Activated CD8-positive, alpha-beta T cell treated with anti-CD3 and anti-CD28 coated beads, Interleukin-2, amount 10 ng/mL, durations not matched to agents 7 days and 5 days (primary cell): Measurements from ENCODE around the gene DUSP7. TPM values are rescaled to one million over a fixed set of nuclear protein-coding genes. Genes with fewer than 3 reads are reported as not detected.

Source experiments
- ATAC-seq: fragments of 150-1000 bp; cut with Tn5 transposase; one replicate; pipeline ENCODE4 v1.10.0; 2021; ENCODE audit warnings: moderate library complexity
- CTCF ChIA-PET: fragments of 350-600 bp; sonication (Branson Sonifier 250); formaldehyde crosslinking; loops from one replicate; lab custom pipeline; 2021; ENCODE audit warnings: antibody characterized with exemption; lab: Charles Lee
- POLR2A ChIA-PET: fragments of 350-600 bp; sonication (Branson Sonifier 250); formaldehyde crosslinking; loops from one replicate; lab custom pipeline; 2021; ENCODE audit warnings: antibody characterized with exemption; lab: Charles Lee
- DNase-seq: peaks from one replicate; pipeline ENCODE4 v3.0.0-alpha.2; 2020
- H3K27ac Mint-ChIP-seq: one replicate; pipeline ENCODE4 v1.8.0; 2021; ENCODE audit warnings: mild to moderate bottlenecking, mixed read lengths
- H3K27me3 Mint-ChIP-seq: one replicate; pipeline ENCODE4 v1.8.0; 2021; ENCODE audit warnings: low read depth, mixed read lengths
- H3K36me3 Mint-ChIP-seq: one replicate; pipeline ENCODE4 v1.8.0; 2021; ENCODE audit warnings: low read depth, mixed read lengths
- H3K4me1 Mint-ChIP-seq: one replicate; pipeline ENCODE4 v1.8.0; 2021; ENCODE audit warnings: low read depth, mixed read lengths
- H3K4me3 Mint-ChIP-seq: one replicate; pipeline ENCODE4 v1.8.0; 2021; ENCODE audit warnings: mild to moderate bottlenecking, mixed read lengths
- H3K9me3 Mint-ChIP-seq: one replicate; pipeline ENCODE4 v1.8.0; 2022; ENCODE audit warnings: mixed read lengths; ENCODE audit not compliant: insufficient read depth
- total RNA-seq, 2 experiments: library from RNA; stranded (reverse); gene quantifications; one replicate each; pipeline ENCODE4 v1.2.3, GENCODE V29; 2021

DUSP7 gene
- total RNA-seq, 2 experiments from 2014 or later, result 37.4 to 39.1 TPM

GRCh38 chr3:52032702-52033408, 23.5 kb downstream of the DUSP7 start:
- ChIA-PET POLR2A (no interaction called here), CTCF (interaction anchor here (0.8 kb wide), 1 partner anchor 72 kb away, joined by 3 read pairs; no protein-coding TSS in a partner anchor)
- no peaks in the 10 kb centered on the region for H3K4me1 Mint-ChIP-seq
- no peak for ATAC-seq
- no peak overlapping the region for H3K27ac Mint-ChIP-seq
- no peak overlapping the region for H3K4me3 Mint-ChIP-seq
- H3K36me3 Mint-ChIP-seq, result no peaks in the 10 kb centered on the region
- H3K27me3 Mint-ChIP-seq, result no peaks in the 10 kb centered on the region
- DNase-seq, result no peak
- H3K9me3 Mint-ChIP-seq, result no peaks in the 10 kb centered on the region

- ChIA-PET CTCF (interaction anchor here (1.6 kb wide), 1 partner anchor 91 kb away, joined by 4 read pairs; no protein-coding TSS in a partner anchor), POLR2A (no interaction called here)
- H3K27me3 Mint-ChIP-seq, result no peaks in the 10 kb centered on the region
- no peaks in the 10 kb centered on the region for H3K9me3 Mint-ChIP-seq
- ATAC-seq, result no peak
- no peak overlapping the region for H3K4me3 Mint-ChIP-seq
- H3K27ac Mint-ChIP-seq, result no peak overlapping the region
- DNase-seq, result no peak
- no peaks in the 10 kb centered on the region for H3K36me3 Mint-ChIP-seq
- no peaks in the 10 kb centered on the region for H3K4me1 Mint-ChIP-seq
These were observed 24.5 kb downstream of the DUSP7 start for GRCh38 chr3:52031896-52032295.

- H3K4me1 Mint-ChIP-seq, result no peaks in the 10 kb centered on the region
- no peaks in the 10 kb centered on the region for H3K27me3 Mint-ChIP-seq
- no peak for DNase-seq
- ChIA-PET POLR2A (no interaction called here), CTCF (interaction anchor here (1.6 kb wide), 1 partner anchor 92 kb away, joined by 4 read pairs; no protein-coding TSS in a partner anchor)
- ATAC-seq, result no peak
- H3K27ac Mint-ChIP-seq, result no peak overlapping the region
- H3K9me3 Mint-ChIP-seq, result no peaks in the 10 kb centered on the region
- H3K36me3 Mint-ChIP-seq, result no peaks in the 10 kb centered on the region
- no peak overlapping the region for H3K4me3 Mint-ChIP-seq
These were observed 25.6 kb downstream of the DUSP7 start for GRCh38 chr3:52030714-52031310.

GRCh38 chr3:52029535-52029934, 26.8 kb downstream of the DUSP7 start:
- no peak for ATAC-seq
- CTCF ChIA-PET, result interaction anchor here (0.7 kb wide), 1 partner anchor 27 kb away, joined by 3 read pairs; no protein-coding TSS in a partner anchor

GRCh38 chr3:52029053-52029452, 27.3 kb downstream of the DUSP7 start:
- H3K36me3 Mint-ChIP-seq, result no peaks in the 10 kb centered on the region
- no peak for ATAC-seq
- H3K9me3 Mint-ChIP-seq, result no peaks in the 10 kb centered on the region
- H3K4me3 Mint-ChIP-seq, result no peak overlapping the region
- DNase-seq, result no peak
- ChIA-PET POLR2A (no interaction called here), CTCF (no interaction called here)
- no peaks in the 10 kb centered on the region for H3K4me1 Mint-ChIP-seq
- H3K27me3 Mint-ChIP-seq, result peaks cover 3% of the 10 kb centered on the region
- no peak overlapping the region for H3K27ac Mint-ChIP-seq

More at GRCh38 chr3:52029535-52029934, 26.8 kb downstream of the DUSP7 start:
- POLR2A ChIA-PET, result no interaction called here
- Mint-ChIP-seq H3K27me3 (no peaks in the 10 kb centered on the region), H3K4me3 (no peak overlapping the region), H3K9me3 (no peaks in the 10 kb centered on the region), H3K4me1 (no peaks in the 10 kb centered on the region), H3K36me3 (no peaks in the 10 kb centered on the region), H3K27ac (no peak overlapping the region)
- DNase-seq, result no peak

- DNase-seq (no peak), ATAC-seq (no peak)
- no peaks in the 10 kb centered on the region for H3K36me3 Mint-ChIP-seq
- no peak overlapping the region for H3K4me3 Mint-ChIP-seq
- H3K4me1 Mint-ChIP-seq, result no peaks in the 10 kb centered on the region
- ChIA-PET POLR2A (no interaction called here), CTCF (interaction anchor here (0.8 kb wide), 1 partner anchor 12 kb away, joined by 4 read pairs; no protein-coding TSS in a partner anchor)
- H3K27me3 Mint-ChIP-seq, result peaks cover 3% of the 10 kb centered on the region
- H3K27ac Mint-ChIP-seq, result no peak overlapping the region
- H3K9me3 Mint-ChIP-seq, result no peaks in the 10 kb centered on the region
These were observed 27.8 kb downstream of the DUSP7 start for GRCh38 chr3:52028572-52028971.

GRCh38 chr3:52026041-52026440, 30.3 kb downstream of the DUSP7 start:
- Mint-ChIP-seq H3K4me3 (no peak overlapping the region), H3K36me3 (no peaks in the 10 kb centered on the region), H3K27me3 (peaks cover 3% of the 10 kb centered on the region), H3K27ac (peak overlapping the region; percentile 17), H3K4me1 (no peaks in the 10 kb centered on the region), H3K9me3 (no peaks in the 10 kb centered on the region)
- CTCF ChIA-PET, result no interaction called here
- ATAC-seq, result no peak
- no peak for DNase-seq
- POLR2A ChIA-PET, result no interaction called here

GRCh38 chr3:52025453-52025852, 30.9 kb downstream of the DUSP7 start:
- no peak for ATAC-seq
- CTCF ChIA-PET, result no interaction called here
- no peak overlapping the region for H3K4me3 Mint-ChIP-seq

GRCh38 chr3:52024765-52025452, 31.5 kb downstream of the DUSP7 start:
- ChIA-PET POLR2A (no interaction called here), CTCF (no interaction called here)
- DNase-seq (no peak), ATAC-seq (no peak)
- Mint-ChIP-seq H3K9me3 (no peaks in the 10 kb centered on the region), H3K4me3 (no peak overlapping the region), H3K4me1 (no peaks in the 10 kb centered on the region), H3K27ac (no peak overlapping the region), H3K27me3 (peaks cover 3% of the 10 kb centered on the region), H3K36me3 (no peaks in the 10 kb centered on the region)

More at GRCh38 chr3:52025453-52025852, 30.9 kb downstream of the DUSP7 start:
- Mint-ChIP-seq H3K27ac (no peak overlapping the region), H3K27me3 (peaks cover 3% of the 10 kb centered on the region), H3K4me1 (no peaks in the 10 kb centered on the region), H3K9me3 (no peaks in the 10 kb centered on the region), H3K36me3 (no peaks in the 10 kb centered on the region)
- POLR2A ChIA-PET, result no interaction called here
- DNase-seq, result no peak

GRCh38 chr3:52023860-52024764, 32.3 kb downstream of the DUSP7 start:
- Mint-ChIP-seq H3K27me3 (peaks cover 3% of the 10 kb centered on the region), H3K4me3 (no peak overlapping the region), H3K27ac (no peak overlapping the region), H3K36me3 (no peaks in the 10 kb centered on the region), H3K9me3 (no peaks in the 10 kb centered on the region), H3K4me1 (no peaks in the 10 kb centered on the region)
- no peak for DNase-seq
- ChIA-PET CTCF (no interaction called here), POLR2A (no interaction called here)
- no peak for ATAC-seq

GRCh38 chr3:52023101-52023770, 33.1 kb downstream of the DUSP7 start:
- ChIA-PET CTCF (no interaction called here), POLR2A (no interaction called here)
- Mint-ChIP-seq H3K36me3 (no peaks in the 10 kb centered on the region), H3K27ac (no peak overlapping the region), H3K9me3 (no peaks in the 10 kb centered on the region), H3K4me3 (no peak overlapping the region), H3K4me1 (no peaks in the 10 kb centered on the region), H3K27me3 (peaks cover 3% of the 10 kb centered on the region)
- no peak for ATAC-seq
- no peak for DNase-seq
